ENCODE data around the gene RAVER2. TPM values are rescaled to one million over a fixed set of nuclear protein-coding genes. Genes with fewer than 3 reads are reported as not detected.
A peak's percentile ranks its signal among the peaks of the same experiment; 100 is the strongest.
"Not testable (repeated sequence)": the region's sequence is repeated elsewhere in the genome, so short reads cannot be mapped to it uniquely, and the experiment has no call there.

Gene RAVER2
- 12.3 and 12.7 TPM in 2 replicates for total RNA-seq (2014; rRNA removed; shearing (Covaris generic))

- DNase-seq (ENCODE audit: low spot score): peak; percentile 69
Measured at GRCh38 chr1:64744492-64745180, at the start of gene RAVER2. RAVER2 (plus strand) TSS chr1:64745075; CDS start chr1:64745173, 98 bp downstream.

- DNase-seq (ENCODE audit: low spot score): no peak
Measured at GRCh38 chr1:64696879-64697278, 48.0 kb upstream of the RAVER2 start.

- no peak for DNase-seq (ENCODE audit: low spot score)
Measured at GRCh38 chr1:64699327-64699726, 45.5 kb upstream of the RAVER2 start.

GRCh38 chr1:64701071-64701470, 43.8 kb upstream of the RAVER2 start:
- DNase-seq (ENCODE audit: low spot score): no peak

- no peak for DNase-seq (ENCODE audit: low spot score)
Measured at GRCh38 chr1:64701886-64702285, 43.0 kb upstream of the RAVER2 start.

GRCh38 chr1:64702670-64703069, 42.2 kb upstream of the RAVER2 start:
- not testable (repeated sequence) for DNase-seq (ENCODE audit: low spot score)

GRCh38 chr1:64703600-64703999, 41.3 kb upstream of the RAVER2 start:
- no peak for DNase-seq (ENCODE audit: low spot score)

GRCh38 chr1:64705591-64705990, 39.3 kb upstream of the RAVER2 start:
- DNase-seq (ENCODE audit: low spot score): no peak

- DNase-seq (ENCODE audit: low spot score): no peak
Measured at GRCh38 chr1:64711266-64711665, 33.6 kb upstream of the RAVER2 start.

- DNase-seq (ENCODE audit: low spot score): no peak
Measured at GRCh38 chr1:64712049-64712448, 32.8 kb upstream of the RAVER2 start.

- DNase-seq (ENCODE audit: low spot score): no peak
Measured at GRCh38 chr1:64715186-64715585, 29.7 kb upstream of the RAVER2 start.

GRCh38 chr1:64721135-64721534, 23.7 kb upstream of the RAVER2 start:
- DNase-seq (ENCODE audit: low spot score): no peak

GRCh38 chr1:64721576-64722145, 23.2 kb upstream of the RAVER2 start:
- DNase-seq (ENCODE audit: low spot score): no peak

- DNase-seq (ENCODE audit: low spot score): no peak
Measured at GRCh38 chr1:64727861-64728260, 17.0 kb upstream of the RAVER2 start.

GRCh38 chr1:64733581-64734286, 11.1 kb upstream of the RAVER2 start:
- no peak for DNase-seq (ENCODE audit: low spot score)

- DNase-seq (ENCODE audit: low spot score): no peak
Measured at GRCh38 chr1:64734287-64734652, 10.6 kb upstream of the RAVER2 start.

- DNase-seq (ENCODE audit: low spot score): not testable (repeated sequence)
Measured at GRCh38 chr1:64740687-64741086, 4.2 kb upstream of the RAVER2 start.

- no peak for DNase-seq (ENCODE audit: low spot score)
Measured at GRCh38 chr1:64743954-64744491, 852 bp upstream of the RAVER2 start.

GRCh38 chr1:64745181-64745985, 508 bp downstream of the RAVER2 start:
- DNase-seq (ENCODE audit: low spot score): peak; percentile 49

- peak; percentile 11 for DNase-seq (ENCODE audit: low spot score)
Measured at GRCh38 chr1:64745986-64746940, 1.4 kb downstream of the RAVER2 start.

- no peak for DNase-seq (ENCODE audit: low spot score)
Measured at GRCh38 chr1:64748222-64748621, 3.3 kb downstream of the RAVER2 start.
